ENCODE results near the gene ATP23. TPM values are rescaled to one million over a fixed set of nuclear protein-coding genes. Genes with fewer than 3 reads are reported as not detected.

ATP23 gene
- total RNA-seq, 2 donors from 2014 or later = 10.4 to 11.3 TPM

GRCh38 chr12:57906821-57907220 is 34.5 kb upstream of the ATP23 start:
- no peak for TF ChIP-seq CTCF (conservative IDR thresholded peaks at IDR 0.05)
- no peaks in the 10 kb centered on the region for H3K9me3 Mint-ChIP-seq
- H3K27me3 ChIP-seq (ENCODE audit: control insufficient read depth, insufficient read depth, low read length, poor library complexity, severe bottlenecking) = no peaks in the 10 kb centered on the region
- DNase-seq = no peak
- H3K27me3 Mint-ChIP-seq (ENCODE audit: insufficient read depth) = peaks cover 10% of the 10 kb centered on the region
- H3K4me1 ChIP-seq (ENCODE audit: control insufficient read depth, insufficient read depth, low read length) = no peaks in the 10 kb centered on the region
- no peak overlapping the region for H3K4me3 Mint-ChIP-seq
- H3K4me3 ChIP-seq (ENCODE audit: low read length) = no peak overlapping the region
- H3K36me3 Mint-ChIP-seq (ENCODE audit: low read depth) = no peaks in the 10 kb centered on the region
- H3K27ac ChIP-seq (ENCODE audit: low read depth, low read length) = no peak overlapping the region
- no peaks in the 10 kb centered on the region for H3K9me3 ChIP-seq (ENCODE audit: control insufficient read depth, low read length)
- 92 to 96% methylated on average over 4 of the region's 4 CpGs for WGBS, 2 experiments (ENCODE audit: insufficient coverage in 1 of 2, insufficient read length in 1 of 2)
- no peak overlapping the region for H3K27ac Mint-ChIP-seq
- no peaks in the 10 kb centered on the region for H3K36me3 ChIP-seq (ENCODE audit: control insufficient read depth, insufficient read depth, low read length)
- H3K9ac ChIP-seq (ENCODE audit: extremely low read depth, low read length, poor library complexity, severe bottlenecking) = no peak overlapping the region
- peaks cover 4% of the 10 kb centered on the region for H3K4me1 Mint-ChIP-seq

DNA sequence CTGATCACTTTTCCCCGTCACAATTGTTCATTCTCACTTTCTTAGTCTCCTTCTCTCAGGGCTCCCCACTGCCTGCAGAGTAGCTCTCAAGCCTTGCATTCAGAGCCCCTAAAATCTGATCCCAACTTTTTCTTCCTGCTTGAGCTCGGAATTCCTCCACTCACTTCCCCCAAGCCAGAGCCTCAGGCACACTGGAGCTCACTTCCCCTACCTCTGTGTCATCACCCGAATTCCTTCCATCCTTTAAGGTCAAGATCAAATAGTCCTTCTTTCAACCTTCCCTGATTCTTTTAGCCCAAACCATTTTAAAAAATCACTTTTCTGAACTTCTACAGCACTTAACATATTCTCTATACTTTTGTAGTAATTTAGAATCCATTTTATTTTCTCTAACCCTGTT is 34.1 kb upstream of the ATP23 start:
- Mint-ChIP-seq H3K36me3 (ENCODE audit: low read depth) (no peaks in the 10 kb centered on the region), H3K27ac (no peak overlapping the region), H3K27me3 (ENCODE audit: insufficient read depth) (peaks cover 10% of the 10 kb centered on the region), H3K9me3 (no peaks in the 10 kb centered on the region), H3K4me1 (peaks cover 4% of the 10 kb centered on the region), H3K4me3 (no peak overlapping the region)
- H3K27ac ChIP-seq (ENCODE audit: low read depth, low read length) = no peak overlapping the region
- no peak overlapping the region for H3K9ac ChIP-seq (ENCODE audit: extremely low read depth, low read length, poor library complexity, severe bottlenecking)
- no peaks in the 10 kb centered on the region for H3K27me3 ChIP-seq (ENCODE audit: control insufficient read depth, insufficient read depth, low read length, poor library complexity, severe bottlenecking)
- H3K36me3 ChIP-seq (ENCODE audit: control insufficient read depth, insufficient read depth, low read length) = no peaks in the 10 kb centered on the region
- no peak for TF ChIP-seq CTCF (conservative IDR thresholded peaks at IDR 0.05)
- no peak for DNase-seq
- H3K9me3 ChIP-seq (ENCODE audit: control insufficient read depth, low read length) = no peaks in the 10 kb centered on the region
- 55 to 70% methylated on average over 3 of the region's 3 CpGs for WGBS, 2 experiments (ENCODE audit: insufficient coverage in 1 of 2, insufficient read length in 1 of 2)
- H3K4me3 ChIP-seq (ENCODE audit: low read length) = no peak overlapping the region
- no peaks in the 10 kb centered on the region for H3K4me1 ChIP-seq (ENCODE audit: control insufficient read depth, insufficient read depth, low read length)

GRCh38 chr12:57908511-57908910 is 32.9 kb upstream of the ATP23 start:
- Mint-ChIP-seq H3K9me3 (no peaks in the 10 kb centered on the region), H3K4me3 (no peak overlapping the region), H3K27me3 (ENCODE audit: insufficient read depth) (peaks cover 8% of the 10 kb centered on the region), H3K27ac (no peak overlapping the region), H3K4me1 (peaks cover 4% of the 10 kb centered on the region), H3K36me3 (ENCODE audit: low read depth) (no peaks in the 10 kb centered on the region)
- WGBS, 2 experiments (ENCODE audit: insufficient coverage in 1 of 2, insufficient read length in 1 of 2) = 91 to 92% methylated on average over 2 to 7 of the region's 8 CpGs
- Histone ChIP-seq H3K36me3 (ENCODE audit: control insufficient read depth, insufficient read depth, low read length) (no peaks in the 10 kb centered on the region), H3K4me3 (ENCODE audit: low read length) (no peak overlapping the region), H3K4me1 (ENCODE audit: control insufficient read depth, insufficient read depth, low read length) (no peaks in the 10 kb centered on the region), H3K9ac (ENCODE audit: extremely low read depth, low read length, poor library complexity, severe bottlenecking) (no peak overlapping the region), H3K27ac (ENCODE audit: low read depth, low read length) (no peak overlapping the region), H3K9me3 (ENCODE audit: control insufficient read depth, low read length) (no peaks in the 10 kb centered on the region), H3K27me3 (ENCODE audit: control insufficient read depth, insufficient read depth, low read length, poor library complexity, severe bottlenecking) (no peaks in the 10 kb centered on the region)
- TF ChIP-seq CTCF (conservative IDR thresholded peaks at IDR 0.05) = no peak
- no peak for DNase-seq

Measured in endodermal cell (in vitro differentiated cells).